WTC11 (cell line): ENCODE results near the gene PGPEP1. TPM values are rescaled to one million over a fixed set of nuclear protein-coding genes. Genes with fewer than 3 reads are reported as not detected.

Source experiments
- ATAC-seq: fragments of 200-7000 bp; cut with Tn5 transposase; 2 replicates; pipeline ENCODE4 v1.10.0; 2021; ENCODE audit warnings: mild to moderate bottlenecking, moderate library complexity
- Bru-seq: library from RNA; stranded (reverse); fragments of 400-500 nt; gene quantifications from one replicate; lab custom pipeline; 2021; lab: Mats Ljungman, UMichigan
- CTCF ChIA-PET: fragments of 300-600 bp; sonication (Branson Sonifier 250); formaldehyde crosslinking; loops from one replicate; lab custom pipeline; 2021; ENCODE audit warnings: antibody characterized with exemption; lab: Charles Lee
- POLR2A ChIA-PET: fragments of 350-600 bp; sonication (Branson Sonifier 250); formaldehyde crosslinking; loops from one replicate; lab custom pipeline; 2021; ENCODE audit warnings: antibody characterized with exemption; lab: Charles Lee
- DNase-seq: peaks from one replicate; pipeline ENCODE4 v3.0.0; 2021; ENCODE audit warnings: low spot score
- H3K27ac Mint-ChIP-seq: 2 replicates; pipeline ENCODE4 v1.8.0; 2021; ENCODE audit warnings: mixed read lengths
- H3K27me3 Mint-ChIP-seq: 2 replicates; pipeline ENCODE4 v1.8.0; 2021; ENCODE audit warnings: low read depth, mild to moderate bottlenecking, moderate library complexity, mixed read lengths
- H3K36me3 Mint-ChIP-seq: 2 replicates; pipeline ENCODE4 v1.8.0; 2021; ENCODE audit warnings: mixed read lengths
- H3K4me1 Mint-ChIP-seq: 2 replicates; pipeline ENCODE4 v1.8.0; 2022; ENCODE audit warnings: mixed read lengths
- H3K4me3 Mint-ChIP-seq: 2 replicates; pipeline ENCODE4 v1.8.0; 2021; ENCODE audit warnings: mild to moderate bottlenecking, moderate library complexity, mixed read lengths
- H3K9me3 Mint-ChIP-seq: 2 replicates; pipeline ENCODE4 v1.8.0; 2021; ENCODE audit warnings: mixed read lengths
- ARID4B ChIP-seq: sonication (generic); formaldehyde crosslinking; IDR thresholded peaks from 2 replicates; pipeline ENCODE4 v1.8.0; 2023; ENCODE audit warnings: missing genetic modification reagents, mild to moderate bottlenecking, borderline replicate concordance
- FOXK1 ChIP-seq: sonication (generic); formaldehyde crosslinking; IDR thresholded peaks from 2 replicates; pipeline ENCODE4 v1.8.0; 2022; ENCODE audit warnings: mild to moderate bottlenecking, moderate library complexity, missing genetic modification reagents
- FOXP1 ChIP-seq: sonication (generic); formaldehyde crosslinking; IDR thresholded peaks from 2 replicates; pipeline ENCODE4 v1.8.0; 2022; ENCODE audit warnings: missing genetic modification reagents, mild to moderate bottlenecking, moderate library complexity, borderline replicate concordance
- GTF2I ChIP-seq: fragments of 250-450 bp; sonication (Bioruptor Pico); conservative IDR thresholded peaks from 2 replicates; pipeline ENCODE4 v1.4.0; 2021; ENCODE audit warnings: mild to moderate bottlenecking
- KAT7 ChIP-seq: sonication (generic); formaldehyde crosslinking; IDR thresholded peaks from 2 replicates; pipeline ENCODE4 v1.8.1; 2023; ENCODE audit warnings: missing genetic modification reagents, mild to moderate bottlenecking, borderline replicate concordance
- SP1 ChIP-seq: sonication (generic); formaldehyde crosslinking; conservative IDR thresholded peaks from 2 replicates; pipeline ENCODE4 v1.8.1; 2022; ENCODE audit warnings: missing genetic modification reagents
- TP53 ChIP-seq: sonication (generic); formaldehyde crosslinking; IDR thresholded peaks from 2 replicates; pipeline ENCODE4 v1.8.1; 2023; ENCODE audit warnings: mild to moderate bottlenecking, missing genetic modification reagents
- ZNF121 ChIP-seq: sonication (generic); formaldehyde crosslinking; IDR thresholded peaks from 2 replicates; pipeline ENCODE4 v1.8.0; 2023; ENCODE audit warnings: missing genetic modification reagents
- ZNF396 ChIP-seq: fragments of 250-450 bp; sonication (Bioruptor Pico); IDR thresholded peaks from 2 replicates; pipeline ENCODE4 v1.8.0; 2021; ENCODE audit warnings: mild to moderate bottlenecking, moderate library complexity, borderline replicate concordance
- ZNF416 ChIP-seq: fragments of 250-450 bp; sonication (Bioruptor Pico); IDR thresholded peaks from 2 replicates; pipeline ENCODE4 v1.9.0; 2021; ENCODE audit warnings: mild to moderate bottlenecking, inconsistent platforms
- ZNF423 ChIP-seq: fragments of 250-450 bp; sonication (Bioruptor Pico); IDR thresholded peaks from 2 replicates; pipeline ENCODE4 v2.1.2; 2022; ENCODE audit warnings: mild to moderate bottlenecking, moderate library complexity
- ZNF512 ChIP-seq: sonication (generic); formaldehyde crosslinking; IDR thresholded peaks from 2 replicates; pipeline ENCODE4 v1.8.1; 2022; ENCODE audit warnings: missing genetic modification reagents, borderline replicate concordance
- ZSCAN18 ChIP-seq: fragments of 250-450 bp; sonication (Bioruptor Pico); IDR thresholded peaks from 2 replicates; pipeline ENCODE4 v2.1.2; 2022; ENCODE audit warnings: mild to moderate bottlenecking, moderate library complexity
- long read RNA-seq, 3 experiments: library from RNA in 1 of 3; library from capped mRNA in 1 of 3; library from polyadenylated mRNA in 1 of 3; unstranded in 2 of 3; stranded (forward) in 1 of 3; transcript quantifications; one replicate each; pipeline ENCODE4 v2.0.0, GENCODE V29; 2021
- total RNA-seq: library from RNA; stranded (reverse); gene quantifications from 3 replicates; pipeline ENCODE4 v1.2.3, GENCODE V29; 2021
- TF ChIP-seq, protein P1 (sequence below): fragments of 250-450 bp; sonication (Bioruptor Pico); IDR thresholded peaks from 2 replicates; pipeline ENCODE4 v1.9.0; 2021; ENCODE audit warnings: mild to moderate bottlenecking
- TF ChIP-seq, protein P2 (sequence below): sonication (generic); formaldehyde crosslinking; IDR thresholded peaks from 2 replicates; pipeline ENCODE4 v1.8.1; 2023; ENCODE audit warnings: mild to moderate bottlenecking, moderate library complexity, missing genetic modification reagents
- TF ChIP-seq, protein P3 (sequence below): sonication (generic); formaldehyde crosslinking; IDR thresholded peaks from 2 replicates; pipeline ENCODE4 v1.8.1; 2022; ENCODE audit warnings: mild to moderate bottlenecking, moderate library complexity, missing genetic modification reagents
- TF ChIP-seq, protein P4 (sequence below): sonication (generic); formaldehyde crosslinking; IDR thresholded peaks from 2 replicates; pipeline ENCODE4 v1.8.0; 2022; ENCODE audit warnings: mild to moderate bottlenecking, missing genetic modification reagents

PGPEP1 gene
- total RNA-seq (39.2 to 68.1 TPM (median 40.8 TPM) in 3 replicates), Bru-seq, nascent RNA (percentile 66 among the genes with signal in this experiment)
- long read RNA-seq, experiment 1, full-length matches to known transcripts: 6 of 29 reads
- long read RNA-seq, experiment 1, partial matches to known transcripts: 0 of 29 reads
- long read RNA-seq, experiment 1, other reads (novel, unspliced or antisense): 23 of 29 reads
- long read RNA-seq, experiment 2, partial matches to known transcripts: 0 of 24 reads
- long read RNA-seq, experiment 2, other reads (novel, unspliced or antisense): 24 of 24 reads
- long read RNA-seq, experiment 3, full-length matches to known transcripts: 3 of 7 reads
- long read RNA-seq, experiment 3, partial matches to known transcripts: 0 of 7 reads
- long read RNA-seq, experiment 3, other reads (novel, unspliced or antisense): 4 of 7 reads

GRCh38 chr19:18340190-18340989 is at the start of gene PGPEP1:
PGPEP1 (plus strand) TSS chr19:18340598; CDS start chr19:18340682, 84 bp downstream.
- H3K27ac Mint-ChIP-seq: peak within 1 kb of the TSS; percentile 96; the same call in 1 of the 2 replicates
- TF ChIP-seq KAT7 (CRISPR knock-in tag): peak; percentile 29; the same call in 1 of the 2 replicates
- TF ChIP-seq ZNF512 (CRISPR knock-in tag): no peak
- TF ChIP-seq ZNF423: no peak
- TF ChIP-seq SP1 (CRISPR knock-in tag): peak; percentile 95
- peak; percentile 50; the same call in 1 of the 2 replicates for TF ChIP-seq FOXP1 (CRISPR knock-in tag)
- TF ChIP-seq, protein P1, sequence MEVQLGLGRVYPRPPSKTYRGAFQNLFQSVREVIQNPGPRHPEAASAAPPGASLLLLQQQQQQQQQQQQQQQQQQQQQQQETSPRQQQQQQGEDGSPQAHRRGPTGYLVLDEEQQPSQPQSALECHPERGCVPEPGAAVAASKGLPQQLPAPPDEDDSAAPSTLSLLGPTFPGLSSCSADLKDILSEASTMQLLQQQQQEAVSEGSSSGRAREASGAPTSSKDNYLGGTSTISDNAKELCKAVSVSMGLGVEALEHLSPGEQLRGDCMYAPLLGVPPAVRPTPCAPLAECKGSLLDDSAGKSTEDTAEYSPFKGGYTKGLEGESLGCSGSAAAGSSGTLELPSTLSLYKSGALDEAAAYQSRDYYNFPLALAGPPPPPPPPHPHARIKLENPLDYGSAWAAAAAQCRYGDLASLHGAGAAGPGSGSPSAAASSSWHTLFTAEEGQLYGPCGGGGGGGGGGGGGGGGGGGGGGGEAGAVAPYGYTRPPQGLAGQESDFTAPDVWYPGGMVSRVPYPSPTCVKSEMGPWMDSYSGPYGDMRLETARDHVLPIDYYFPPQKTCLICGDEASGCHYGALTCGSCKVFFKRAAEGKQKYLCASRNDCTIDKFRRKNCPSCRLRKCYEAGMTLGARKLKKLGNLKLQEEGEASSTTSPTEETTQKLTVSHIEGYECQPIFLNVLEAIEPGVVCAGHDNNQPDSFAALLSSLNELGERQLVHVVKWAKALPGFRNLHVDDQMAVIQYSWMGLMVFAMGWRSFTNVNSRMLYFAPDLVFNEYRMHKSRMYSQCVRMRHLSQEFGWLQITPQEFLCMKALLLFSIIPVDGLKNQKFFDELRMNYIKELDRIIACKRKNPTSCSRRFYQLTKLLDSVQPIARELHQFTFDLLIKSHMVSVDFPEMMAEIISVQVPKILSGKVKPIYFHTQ (CRISPR knock-in tag): 0 out of 2 replicates have a peak, but pooled peaks have one; percentile 34
- no peak for TF ChIP-seq FOXK1 (CRISPR knock-in tag)
- TF ChIP-seq, protein P2, sequence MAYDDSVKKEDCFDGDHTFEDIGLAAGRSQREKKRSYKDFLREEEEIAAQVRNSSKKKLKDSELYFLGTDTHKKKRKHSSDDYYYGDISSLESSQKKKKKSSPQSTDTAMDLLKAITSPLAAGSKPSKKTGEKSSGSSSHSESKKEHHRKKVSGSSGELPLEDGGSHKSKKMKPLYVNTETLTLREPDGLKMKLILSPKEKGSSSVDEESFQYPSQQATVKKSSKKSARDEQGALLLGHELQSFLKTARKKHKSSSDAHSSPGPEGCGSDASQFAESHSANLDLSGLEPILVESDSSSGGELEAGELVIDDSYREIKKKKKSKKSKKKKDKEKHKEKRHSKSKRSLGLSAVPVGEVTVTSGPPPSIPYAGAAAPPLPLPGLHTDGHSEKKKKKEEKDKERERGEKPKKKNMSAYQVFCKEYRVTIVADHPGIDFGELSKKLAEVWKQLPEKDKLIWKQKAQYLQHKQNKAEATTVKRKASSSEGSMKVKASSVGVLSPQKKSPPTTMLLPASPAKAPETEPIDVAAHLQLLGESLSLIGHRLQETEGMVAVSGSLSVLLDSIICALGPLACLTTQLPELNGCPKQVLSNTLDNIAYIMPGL (CRISPR knock-in tag): 0 out of 2 replicates have a peak, but pooled peaks have one; percentile 52
- TF ChIP-seq ZNF121 (CRISPR knock-in tag): peak; percentile 61
- TF ChIP-seq, protein P3, sequence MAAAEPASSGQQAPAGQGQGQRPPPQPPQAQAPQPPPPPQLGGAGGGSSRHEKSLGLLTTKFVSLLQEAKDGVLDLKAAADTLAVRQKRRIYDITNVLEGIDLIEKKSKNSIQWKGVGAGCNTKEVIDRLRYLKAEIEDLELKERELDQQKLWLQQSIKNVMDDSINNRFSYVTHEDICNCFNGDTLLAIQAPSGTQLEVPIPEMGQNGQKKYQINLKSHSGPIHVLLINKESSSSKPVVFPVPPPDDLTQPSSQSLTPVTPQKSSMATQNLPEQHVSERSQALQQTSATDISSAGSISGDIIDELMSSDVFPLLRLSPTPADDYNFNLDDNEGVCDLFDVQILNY: peak; percentile 60; the same call in 1 of the 2 replicates
- TF ChIP-seq GTF2I (CRISPR knock-in tag): peak; percentile 96
- TF ChIP-seq ARID4B (CRISPR knock-in tag): 0 out of 2 replicates have a peak, but pooled peaks have one; percentile 2
- TF ChIP-seq ZSCAN18 (CRISPR knock-in tag): 0 out of 2 replicates have a peak, but pooled peaks have one; percentile 44
- 0 out of 2 replicates have a peak, but pooled peaks have one; percentile 34 for TF ChIP-seq TP53
- TF ChIP-seq, protein P4, sequence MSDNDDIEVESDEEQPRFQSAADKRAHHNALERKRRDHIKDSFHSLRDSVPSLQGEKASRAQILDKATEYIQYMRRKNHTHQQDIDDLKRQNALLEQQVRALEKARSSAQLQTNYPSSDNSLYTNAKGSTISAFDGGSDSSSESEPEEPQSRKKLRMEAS (CRISPR knock-in tag): no peak; the same call in 1 of the 2 replicates
- 0 out of 2 replicates have a peak, but pooled peaks have one; percentile 64 for TF ChIP-seq ZNF416 (CRISPR knock-in tag)
- 0 out of 2 replicates have a peak, but pooled peaks have one; percentile 5 for TF ChIP-seq ZNF396 (CRISPR knock-in tag)
- TF ChIP-seq, all 79 proteins: peak for 13
- POLR2A ChIA-PET: interaction anchor here (0.6 to 1.5 kb wide), 2 partner anchors 53 to 59 kb away, joined by 5 to 10 read pairs; partner anchors contain the start of gene JUND
- Mint-ChIP-seq H3K9me3 (no peaks in the 10 kb centered on the region), H3K27me3 (no peaks in the 10 kb centered on the region), H3K4me3 (peak within 1 kb of the TSS; percentile 79), H3K4me1 (peaks cover 43% of the 10 kb centered on the region), H3K36me3 (peaks cover 4% of the 10 kb centered on the region; the same call in 1 of the 2 replicates)
- DNase-seq (peak; percentile 81), ATAC-seq (peak; percentile 44)
- CTCF ChIA-PET: interaction anchor here (0.6 to 4.3 kb wide), 18 partner anchors 9 to 249 kb away, joined by 4 to 76 read pairs (median 7); partner anchors contain the start of genes IQCN, JUND, LSM4 and REX1BD
